Measurements from ENCODE around the gene SHROOM3.
A peak's percentile ranks its signal among the peaks of the same experiment; 100 is the strongest.

The SHROOM3 gene

GRCh38 chr4:76538296-76538695 is 103.3 kb downstream of the SHROOM3 start:
- H3K9me3 ChIP-seq (ENCODE audit: control insufficient read depth, low read length): no peaks in the 10 kb centered on the region
- no peak overlapping the region for H3K27ac ChIP-seq (ENCODE audit: low read depth, low read length, severe bottlenecking)
- H3K4me1 ChIP-seq (ENCODE audit: control insufficient read depth, insufficient read depth, low read length, poor library complexity, severe bottlenecking): peaks cover 6% of the 10 kb centered on the region
- H3K36me3 ChIP-seq (ENCODE audit: control insufficient read depth, insufficient read depth, low read length): no peaks in the 10 kb centered on the region
- H3K4me3 ChIP-seq (ENCODE audit: extremely low read depth, insufficient read depth, low read length, poor library complexity, severe bottlenecking): no peak overlapping the region

- peak overlapping the region; percentile 46 for H3K27ac ChIP-seq (ENCODE audit: low read depth, low read length, severe bottlenecking)
- 90 to 96% methylated on average over 4 of the region's 6 CpGs for WGBS, 2 experiments (ENCODE audit: insufficient coverage in 2 of 2)
- H3K9me3 ChIP-seq (ENCODE audit: control insufficient read depth, low read length): no peaks in the 10 kb centered on the region
- no peaks in the 10 kb centered on the region for H3K36me3 ChIP-seq (ENCODE audit: control insufficient read depth, insufficient read depth, low read length)
- H3K4me3 ChIP-seq (ENCODE audit: extremely low read depth, insufficient read depth, low read length, poor library complexity, severe bottlenecking): no peak overlapping the region
- peaks cover 6% of the 10 kb centered on the region for H3K4me1 ChIP-seq (ENCODE audit: control insufficient read depth, insufficient read depth, low read length, poor library complexity, severe bottlenecking)
Measured at GRCh38 chr4:76539979-76540378, 105.0 kb downstream of the SHROOM3 start.

- H3K4me3 ChIP-seq (ENCODE audit: extremely low read depth, insufficient read depth, low read length, poor library complexity, severe bottlenecking): no peak overlapping the region
- no peaks in the 10 kb centered on the region for H3K9me3 ChIP-seq (ENCODE audit: control insufficient read depth, low read length)
- H3K36me3 ChIP-seq (ENCODE audit: control insufficient read depth, insufficient read depth, low read length): no peaks in the 10 kb centered on the region
- peak overlapping the region; percentile 46 for H3K27ac ChIP-seq (ENCODE audit: low read depth, low read length, severe bottlenecking)
- no CpG with 5 or more reads among the region's 2 CpGs for WGBS, 2 experiments (ENCODE audit: insufficient coverage in 2 of 2)
- H3K4me1 ChIP-seq (ENCODE audit: control insufficient read depth, insufficient read depth, low read length, poor library complexity, severe bottlenecking): peaks cover 12% of the 10 kb centered on the region
Measured at GRCh38 chr4:76540486-76540885, 105.5 kb downstream of the SHROOM3 start.

GRCh38 chr4:76543378-76543777 is 108.3 kb downstream of the SHROOM3 start:
- Histone ChIP-seq H3K27ac (ENCODE audit: low read depth, low read length, severe bottlenecking) (no peak overlapping the region), H3K9me3 (ENCODE audit: control insufficient read depth, low read length) (no peaks in the 10 kb centered on the region), H3K36me3 (ENCODE audit: control insufficient read depth, insufficient read depth, low read length) (no peaks in the 10 kb centered on the region), H3K4me1 (ENCODE audit: control insufficient read depth, insufficient read depth, low read length, poor library complexity, severe bottlenecking) (peaks cover 21% of the 10 kb centered on the region), H3K4me3 (ENCODE audit: extremely low read depth, insufficient read depth, low read length, poor library complexity, severe bottlenecking) (no peak overlapping the region)
- WGBS, 2 experiments (ENCODE audit: insufficient coverage in 2 of 2): 86 to 100% methylated on average over 2 to 5 of the region's 5 CpGs

GRCh38 chr4:76544725-76545124 is 109.7 kb downstream of the SHROOM3 start:
- 50% methylated on average over 1 of the region's 2 CpGs; no CpG with 5 or more reads in 1 of the 2 experiments for WGBS, 2 experiments (ENCODE audit: insufficient coverage in 2 of 2)
- peaks cover 21% of the 10 kb centered on the region for H3K4me1 ChIP-seq (ENCODE audit: control insufficient read depth, insufficient read depth, low read length, poor library complexity, severe bottlenecking)
- no peaks in the 10 kb centered on the region for H3K36me3 ChIP-seq (ENCODE audit: control insufficient read depth, insufficient read depth, low read length)
- no peak overlapping the region for H3K4me3 ChIP-seq (ENCODE audit: extremely low read depth, insufficient read depth, low read length, poor library complexity, severe bottlenecking)
- no peak overlapping the region for H3K27ac ChIP-seq (ENCODE audit: low read depth, low read length, severe bottlenecking)
- no peaks in the 10 kb centered on the region for H3K9me3 ChIP-seq (ENCODE audit: control insufficient read depth, low read length)

- 89 to 100% methylated on average over 1 of the region's 6 CpGs for WGBS, 2 experiments (ENCODE audit: insufficient coverage in 2 of 2)
- H3K36me3 ChIP-seq (ENCODE audit: control insufficient read depth, insufficient read depth, low read length): no peaks in the 10 kb centered on the region
- H3K4me3 ChIP-seq (ENCODE audit: extremely low read depth, insufficient read depth, low read length, poor library complexity, severe bottlenecking): no peak overlapping the region
- no peaks in the 10 kb centered on the region for H3K9me3 ChIP-seq (ENCODE audit: control insufficient read depth, low read length)
- H3K4me1 ChIP-seq (ENCODE audit: control insufficient read depth, insufficient read depth, low read length, poor library complexity, severe bottlenecking): peaks cover 19% of the 10 kb centered on the region
- no peak overlapping the region for H3K27ac ChIP-seq (ENCODE audit: low read depth, low read length, severe bottlenecking)
Measured at GRCh38 chr4:76545226-76545884, 110.3 kb downstream of the SHROOM3 start.

- peak overlapping the region; percentile 68 for H3K27ac ChIP-seq (ENCODE audit: low read depth, low read length, severe bottlenecking)
- 76 to 84% methylated on average over 2 to 3 of the region's 4 CpGs for WGBS, 2 experiments (ENCODE audit: insufficient coverage in 2 of 2)
Measured at GRCh38 chr4:76546327-76546726, 111.3 kb downstream of the SHROOM3 start.

GRCh38 chr4:76546759-76547742 is 112.0 kb downstream of the SHROOM3 start:
- H3K36me3 ChIP-seq (ENCODE audit: control insufficient read depth, insufficient read depth, low read length): no peaks in the 10 kb centered on the region
- WGBS, 2 experiments (ENCODE audit: insufficient coverage in 2 of 2): 73 to 85% methylated on average over 11 to 12 of the region's 14 CpGs
- peak overlapping the region; percentile 68 for H3K27ac ChIP-seq (ENCODE audit: low read depth, low read length, severe bottlenecking)
- peaks cover 15% of the 10 kb centered on the region for H3K4me1 ChIP-seq (ENCODE audit: control insufficient read depth, insufficient read depth, low read length, poor library complexity, severe bottlenecking)
- no peaks in the 10 kb centered on the region for H3K9me3 ChIP-seq (ENCODE audit: control insufficient read depth, low read length)
- no peak overlapping the region for H3K4me3 ChIP-seq (ENCODE audit: extremely low read depth, insufficient read depth, low read length, poor library complexity, severe bottlenecking)

More at GRCh38 chr4:76546327-76546726, 111.3 kb downstream of the SHROOM3 start:
- H3K4me3 ChIP-seq (ENCODE audit: extremely low read depth, insufficient read depth, low read length, poor library complexity, severe bottlenecking): no peak overlapping the region
- no peaks in the 10 kb centered on the region for H3K9me3 ChIP-seq (ENCODE audit: control insufficient read depth, low read length)
- H3K4me1 ChIP-seq (ENCODE audit: control insufficient read depth, insufficient read depth, low read length, poor library complexity, severe bottlenecking): peaks cover 15% of the 10 kb centered on the region
- no peaks in the 10 kb centered on the region for H3K36me3 ChIP-seq (ENCODE audit: control insufficient read depth, insufficient read depth, low read length)

GRCh38 chr4:76548704-76549103 is 113.7 kb downstream of the SHROOM3 start:
- Histone ChIP-seq H3K27ac (ENCODE audit: low read depth, low read length, severe bottlenecking) (no peak overlapping the region), H3K9me3 (ENCODE audit: control insufficient read depth, low read length) (no peaks in the 10 kb centered on the region), H3K36me3 (ENCODE audit: control insufficient read depth, insufficient read depth, low read length) (no peaks in the 10 kb centered on the region), H3K4me3 (ENCODE audit: extremely low read depth, insufficient read depth, low read length, poor library complexity, severe bottlenecking) (no peak overlapping the region), H3K4me1 (ENCODE audit: control insufficient read depth, insufficient read depth, low read length, poor library complexity, severe bottlenecking) (peaks cover 15% of the 10 kb centered on the region)
- WGBS, 2 experiments (ENCODE audit: insufficient coverage in 2 of 2): 94 to 95% methylated on average over 3 to 5 of the region's 7 CpGs

- Histone ChIP-seq H3K4me1 (ENCODE audit: control insufficient read depth, insufficient read depth, low read length, poor library complexity, severe bottlenecking) (peaks cover 15% of the 10 kb centered on the region), H3K9me3 (ENCODE audit: control insufficient read depth, low read length) (no peaks in the 10 kb centered on the region), H3K4me3 (ENCODE audit: extremely low read depth, insufficient read depth, low read length, poor library complexity, severe bottlenecking) (no peak overlapping the region), H3K27ac (ENCODE audit: low read depth, low read length, severe bottlenecking) (no peak overlapping the region), H3K36me3 (ENCODE audit: control insufficient read depth, insufficient read depth, low read length) (peaks cover 2% of the 10 kb centered on the region)
- WGBS, 2 experiments (ENCODE audit: insufficient coverage in 2 of 2): no CpG with 5 or more reads among the region's 1 CpG
Measured at GRCh38 chr4:76549765-76550164, 114.7 kb downstream of the SHROOM3 start.
